ENCODE data around the gene LPCAT3. TPM values are rescaled to one million over a fixed set of nuclear protein-coding genes. Genes with fewer than 3 reads are reported as not detected.

The LPCAT3 gene
- total and polyA plus RNA-seq, 2 of the 13 experiments (the other 11 are each of a cell fraction or from before 2014, with no cell fraction given), result 44.5 to 64.3 TPM

- TF ChIP-seq RNF219 (CRISPR knock-in tag; IDR thresholded peaks at IDR 0.05) (no peak), HMG20B (CRISPR knock-in tag; conservative IDR thresholded peaks at IDR 0.05) (0 out of 2 replicates have a peak, but pooled peaks have one; percentile 19), ZBTB7A (CRISPR knock-in tag; IDR thresholded peaks at IDR 0.05) (no peak), MTA1 (CRISPR knock-in tag; IDR thresholded peaks at IDR 0.05; ENCODE audit: borderline replicate concordance) (no peak), PHF8 (CRISPR knock-in tag; IDR thresholded peaks at IDR 0.05) (no peak), PLSCR1 (CRISPR knock-in tag; IDR thresholded peaks at IDR 0.05; ENCODE audit: borderline replicate concordance) (no peak), REPIN1 (CRISPR knock-in tag; IDR thresholded peaks at IDR 0.05; ENCODE audit: borderline replicate concordance, low read depth) (no peak), CEBPZ (IDR thresholded peaks at IDR 0.05; ENCODE audit: low read length) (no peak), TRIM22 (IDR thresholded peaks at IDR 0.05) (no peak), ZNF724P (CRISPR knock-in tag; IDR thresholded peaks at IDR 0.05; ENCODE audit: borderline replicate concordance) (no peak), PREB (CRISPR knock-in tag; IDR thresholded peaks at IDR 0.05) (no peak), RBFOX2 (IDR thresholded peaks at IDR 0.05; ENCODE audit: low read depth, low read length) (no peak), ELF1 (CRISPR knock-in tag; IDR thresholded peaks at IDR 0.05) (no peak), ATF2 (CRISPR knock-in tag; IDR thresholded peaks at IDR 0.05) (no peak), ZNF264 (CRISPR knock-in tag; IDR thresholded peaks at IDR 0.05) (no peak), E2F2 (CRISPR knock-in tag; IDR thresholded peaks at IDR 0.05; ENCODE audit: borderline replicate concordance) (no peak), LBX2 (CRISPR knock-in tag; IDR thresholded peaks at IDR 0.05; ENCODE audit: borderline replicate concordance) (no peak)
Observed at GRCh38 chr12:7060353-7060954, 42.2 kb upstream of the LPCAT3 start, which contains the start of gene C1S (continued).

Measured in HepG2 (cell line).